Sciatic nerve (tissue), 2 donors: Measurements from ENCODE around the gene LDOC1. TPM values are rescaled to one million over a fixed set of nuclear protein-coding genes. Genes with fewer than 3 reads are reported as not detected.
"Not testable (repeated sequence)": the region's sequence is repeated elsewhere in the genome, so short reads cannot be mapped to it uniquely, and the experiment has no call there.

Experiments used
- ATAC-seq: fragments of 200-7000 bp; cut with Tn5 transposase; one replicate; pipeline ENCODE4 v1.9.1; 2020; ENCODE audit warnings: mild to moderate bottlenecking, moderate library complexity
- DNase-seq: peaks from one replicate; pipeline ENCODE4 v3.0.0-alpha.2; 2020; ENCODE audit warnings: low spot score
- intact Hi-C: fragments of 100-400 bp; cut with DNase I; formaldehyde crosslinking; loops from one replicate; pipeline ENCODE4 v1.14.2; 2022
- total RNA-seq: library from RNA; stranded (reverse); fragmentation: NEBNext Ultra II Directional; extraction: Animal tissue kit (Norgen Biotek cat#: 25700); gene quantifications from one replicate; pipeline ENCODE4 v1.2.1, GENCODE V29; 2021
- donor health status: DM: no; HTN: no; CAD: no.
- donor health status: DM: no; HTN: no; CAD: no.

The LDOC1 gene
- total RNA-seq: 28.3 TPM

GRCh38 chrX:141176586-141177451 lies at the start of gene LDOC1:
Gene LDOC1 (minus strand): TSS chrX:141177129. CDS start chrX:141177021, 108 bp downstream.
- ATAC-seq (peak; percentile 95), DNase-seq (peak; percentile 88)
- intact Hi-C loops: no loop called here

GRCh38 chrX:141221611-141222010 lies 44.7 kb upstream of the LDOC1 start:
- intact Hi-C loops: no loop called here
- DNase-seq (no peak), ATAC-seq (no peak)

- ATAC-seq (no peak), DNase-seq (no peak)
- intact Hi-C loops: no loop called here
Measured at GRCh38 chrX:141220342-141221008, 43.5 kb upstream of the LDOC1 start.

GRCh38 chrX:141214196-141214595 lies 37.3 kb upstream of the LDOC1 start:
- intact Hi-C loops: no loop called here
- no peak for ATAC-seq
- no peak for DNase-seq

GRCh38 chrX:141201962-141202361 lies 25.0 kb upstream of the LDOC1 start:
- no peak for ATAC-seq
- no peak for DNase-seq
- intact Hi-C loops: no loop called here

- intact Hi-C loops, DNase-seq, ATAC-seq: not testable (repeated sequence)
Measured at GRCh38 chrX:141188573-141188972, 11.6 kb upstream of the LDOC1 start.

GRCh38 chrX:141185366-141185765 lies 8.4 kb upstream of the LDOC1 start:
- DNase-seq (no peak), ATAC-seq (no peak)
- intact Hi-C loops: no loop called here

GRCh38 chrX:141183000-141183399 lies 6.1 kb upstream of the LDOC1 start:
- ATAC-seq (no peak), DNase-seq (no peak)
- intact Hi-C loops: no loop called here

GRCh38 chrX:141180851-141181250 lies 3.9 kb upstream of the LDOC1 start:
- DNase-seq (no peak), ATAC-seq (no peak)
- intact Hi-C loops: no loop called here

- DNase-seq (no peak), ATAC-seq (no peak)
- intact Hi-C loops: no loop called here
Measured at GRCh38 chrX:141175786-141176185, 1.1 kb downstream of the LDOC1 start.

- intact Hi-C loops: no loop called here
- DNase-seq (no peak), ATAC-seq (no peak)
Measured at GRCh38 chrX:141164406-141164805, 12.5 kb downstream of the LDOC1 start.

- intact Hi-C loops: no loop called here
- no peak for ATAC-seq
- DNase-seq: no peak
Measured at GRCh38 chrX:141158084-141158483, 18.8 kb downstream of the LDOC1 start.

GRCh38 chrX:141155231-141155630 lies 21.7 kb downstream of the LDOC1 start:
- ATAC-seq, intact Hi-C loops, DNase-seq: not testable (repeated sequence)

GRCh38 chrX:141142946-141143345 lies 34.0 kb downstream of the LDOC1 start:
- DNase-seq (no peak), ATAC-seq (no peak)
- intact Hi-C loops: no loop called here

- ATAC-seq: no peak
- intact Hi-C loops: no loop called here
- DNase-seq: no peak
Measured at GRCh38 chrX:141133272-141133671, 43.7 kb downstream of the LDOC1 start.

GRCh38 chrX:141127146-141127545 lies 49.8 kb downstream of the LDOC1 start:
- DNase-seq (no peak), ATAC-seq (no peak)
- intact Hi-C loops: no loop called here

Other genes starting within 250 kb of the LDOC1 start
- not detected for gene SPANXB1, start 174.5 kb downstream of the LDOC1 start, total RNA-seq
- not detected for gene SPANXC, start 65.4 kb upstream of the LDOC1 start, total RNA-seq